Measurements from ENCODE around the gene PAOX.
"Not testable (repeated sequence)": the region's sequence is repeated elsewhere in the genome, so short reads cannot be mapped to it uniquely, and the experiment has no call there.

Gene PAOX

DNA sequence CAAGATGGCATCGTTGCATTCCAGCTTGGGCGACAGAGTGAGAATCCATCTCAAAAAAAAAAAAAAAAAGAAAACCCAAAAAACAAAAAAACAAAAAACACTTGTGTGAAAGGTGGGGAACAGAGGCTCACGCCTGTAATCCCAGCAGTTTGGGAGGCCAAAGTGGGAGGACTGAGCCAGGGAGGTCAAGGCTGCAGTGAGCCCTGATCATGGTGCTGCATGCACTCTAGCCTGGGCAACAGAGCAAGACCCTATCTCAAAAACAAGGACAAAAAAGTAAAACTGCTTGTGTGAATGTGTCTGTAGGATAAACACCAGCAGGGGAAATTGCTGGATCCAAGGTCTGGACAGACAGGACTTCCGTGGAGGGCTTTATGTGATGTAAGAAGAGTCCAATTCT is 4.5 kb downstream of the PAOX start:
- in situ Hi-C loops (cut with MboI; ENCODE audit: low sequenced_read_pairs) = no loop called here

DNA sequence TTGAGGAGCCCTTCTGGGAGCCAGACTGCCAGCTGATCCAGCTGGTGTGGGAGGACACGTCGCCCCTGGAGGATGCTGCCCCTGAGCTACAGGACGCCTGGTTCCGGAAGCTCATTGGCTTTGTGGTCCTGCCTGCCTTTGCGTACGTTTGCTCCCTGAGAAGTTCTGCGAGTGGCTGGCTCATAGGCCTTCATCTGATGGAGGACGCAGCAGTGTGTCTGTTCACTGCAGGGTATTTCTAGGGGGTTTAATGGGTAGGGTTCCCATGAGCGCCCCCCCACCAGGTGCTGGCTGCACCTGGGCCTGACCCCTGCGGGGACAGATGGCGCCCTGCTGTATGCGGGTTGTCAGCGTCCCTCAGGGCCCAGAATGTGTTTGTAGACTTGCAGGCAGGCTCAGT is 5.0 kb downstream of the PAOX start:
- in situ Hi-C loops (cut with MboI; ENCODE audit: low sequenced_read_pairs) = no loop called here

- in situ Hi-C loops (cut with MboI; ENCODE audit: low sequenced_read_pairs) = no loop called here
Observed at GRCh38 chr10:133385214-133385613, 6.2 kb downstream of the PAOX start.

GRCh38 chr10:133386951-133387350 is 7.9 kb downstream of the PAOX start:
- in situ Hi-C loops (cut with MboI; ENCODE audit: low sequenced_read_pairs) = not testable (repeated sequence)

DNA sequence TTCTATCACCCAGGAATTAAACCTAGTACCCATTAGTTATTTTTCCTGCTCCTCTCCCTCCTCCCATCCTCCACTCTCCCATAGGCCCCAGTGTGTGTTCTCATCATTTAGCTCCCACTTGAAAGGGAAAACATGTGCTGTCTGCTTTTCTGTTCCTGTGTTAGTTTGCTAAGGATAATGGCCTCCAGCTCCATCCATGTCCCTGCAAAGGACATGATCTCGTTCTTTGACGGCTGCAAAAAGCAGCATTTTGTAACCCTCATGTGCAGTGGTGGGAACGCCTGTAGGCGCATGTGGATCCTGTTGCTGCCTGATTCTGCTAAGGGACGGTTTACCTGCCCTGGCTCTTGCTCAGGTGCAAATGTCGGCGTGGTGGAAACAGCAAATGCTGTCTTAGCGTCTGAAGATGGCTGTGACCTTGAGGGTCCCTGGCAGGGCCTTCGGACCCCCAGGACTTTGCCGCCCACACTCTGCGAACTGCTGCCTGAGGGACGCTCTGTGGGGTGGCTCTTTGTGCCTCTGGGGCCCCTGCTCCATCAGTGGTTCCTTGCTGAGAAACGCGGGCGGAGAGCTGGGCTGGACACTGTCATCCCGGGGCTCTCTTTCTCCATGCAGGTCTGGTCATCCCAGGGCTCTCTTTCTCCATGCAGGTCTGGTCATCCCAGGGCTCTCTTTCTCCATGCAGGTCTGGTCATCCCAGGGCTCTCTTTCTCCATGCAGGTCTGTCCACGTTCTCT is 9.3 kb downstream of the PAOX start:
- in situ Hi-C loops (cut with MboI; ENCODE audit: low sequenced_read_pairs) = no loop called here

DNA sequence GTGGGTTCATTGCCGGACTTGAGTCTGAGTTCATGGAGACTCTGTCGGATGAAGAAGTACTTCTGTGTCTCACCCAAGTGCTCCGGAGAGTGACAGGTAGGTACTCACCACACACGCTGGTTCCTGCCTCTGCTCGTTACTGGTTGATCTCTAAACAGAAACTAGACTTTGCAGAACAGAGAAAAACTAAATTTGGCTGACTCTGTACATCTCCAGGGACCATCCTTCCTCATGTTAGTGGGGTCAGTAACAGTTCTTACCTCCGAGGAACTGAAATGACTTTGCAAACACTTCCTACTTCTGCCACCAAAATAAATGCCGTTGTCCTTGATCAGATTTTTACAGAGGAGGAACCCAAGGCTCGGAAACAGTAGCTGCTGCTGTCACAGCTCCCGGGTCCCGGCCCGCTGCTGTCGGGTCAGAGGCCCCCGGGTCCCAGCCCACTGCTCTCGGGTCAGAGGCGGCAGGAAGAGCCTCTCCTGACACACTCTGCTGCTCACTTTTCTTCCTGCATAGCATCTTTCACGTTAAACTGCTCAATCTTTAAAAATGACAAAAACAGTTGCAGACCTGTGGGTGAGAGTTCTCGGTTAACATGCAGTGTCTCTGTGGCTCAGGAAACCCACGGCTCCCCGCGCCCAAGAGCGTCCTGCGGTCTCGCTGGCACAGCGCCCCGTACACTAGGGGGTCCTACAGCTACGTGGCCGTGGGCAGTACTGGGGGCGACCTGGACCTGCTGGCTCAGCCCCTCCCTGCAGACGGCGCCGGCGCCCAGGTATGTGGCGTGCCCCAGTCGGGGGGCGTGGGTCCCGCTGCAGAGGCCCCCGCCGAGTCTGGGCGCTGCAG is 10.1 kb downstream of the PAOX start:
- in situ Hi-C loops (cut with MboI; ENCODE audit: low sequenced_read_pairs) = no loop called here

DNA sequence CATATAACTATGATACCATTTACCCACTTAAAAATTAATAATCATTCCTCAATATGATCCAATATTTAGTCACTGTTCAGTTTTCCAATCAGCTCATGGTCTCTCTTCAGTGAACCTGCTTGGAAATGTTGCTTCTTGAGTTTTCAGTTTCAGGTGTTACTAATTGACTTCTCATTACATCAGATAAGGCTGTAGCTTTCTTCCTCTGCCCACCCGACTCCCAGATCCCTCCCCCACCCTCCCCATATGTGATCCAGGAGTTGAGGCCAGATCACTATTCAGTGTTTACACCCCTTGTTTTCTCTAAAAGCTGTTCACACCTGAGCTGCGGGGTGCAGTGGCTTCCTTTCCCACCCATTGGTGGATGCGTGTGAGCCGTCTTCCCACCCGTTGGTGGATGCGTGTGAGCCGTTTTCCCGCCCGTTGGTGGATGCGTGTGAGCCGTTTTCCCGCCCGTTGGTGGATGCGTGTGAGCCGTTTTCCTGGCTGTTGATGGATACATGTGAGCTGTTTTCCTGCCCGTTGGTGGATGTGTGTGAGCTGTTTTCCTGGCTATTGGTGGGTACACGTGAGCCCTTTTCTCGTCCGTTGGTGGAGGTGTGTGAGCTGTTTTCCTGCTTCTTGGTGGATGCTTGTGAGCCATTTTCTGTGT is 11.7 kb downstream of the PAOX start:
- in situ Hi-C loops (cut with MboI; ENCODE audit: low sequenced_read_pairs) = no loop called here

- in situ Hi-C loops (cut with MboI; ENCODE audit: low sequenced_read_pairs) = no loop called here
Observed at GRCh38 chr10:133391249-133391635, 12.2 kb downstream of the PAOX start.

DNA sequence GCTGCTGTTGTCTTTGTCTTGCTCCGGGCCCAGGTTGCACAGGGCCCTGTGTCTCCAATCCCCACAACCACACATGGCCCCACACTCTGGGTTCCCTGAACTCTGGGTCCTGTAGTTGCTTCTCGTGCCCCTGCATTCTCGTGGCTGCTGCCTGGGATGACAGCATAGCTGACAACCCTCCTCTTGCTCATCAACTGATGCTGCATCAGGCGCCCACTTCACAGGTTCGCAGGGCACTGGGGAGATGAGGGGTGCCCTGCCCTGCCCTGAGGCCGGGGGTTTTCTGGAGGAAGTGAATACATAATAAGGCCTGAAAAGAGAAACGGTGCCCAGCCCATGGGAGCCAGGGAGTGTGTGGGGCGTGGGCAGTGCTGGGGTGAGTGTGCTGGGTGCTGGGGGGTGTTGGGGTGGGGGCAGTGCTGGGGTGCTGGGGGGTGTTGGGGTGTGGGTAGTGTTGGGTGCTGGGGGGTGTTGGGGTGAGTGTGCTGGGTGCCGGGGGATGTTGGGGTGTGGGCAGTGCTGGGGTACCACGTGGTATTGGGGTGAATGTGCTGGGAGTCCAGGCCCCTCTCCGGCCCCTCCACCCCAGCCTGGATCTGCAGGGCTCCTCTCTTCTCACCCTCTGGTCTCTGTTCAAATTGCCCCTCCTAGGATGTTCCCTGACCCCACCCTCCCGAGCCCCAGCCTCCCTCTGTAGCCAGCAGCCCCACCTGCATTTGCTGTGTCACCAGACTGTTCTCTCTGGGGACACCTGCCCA is 12.9 kb downstream of the PAOX start:
- in situ Hi-C loops (cut with MboI; ENCODE audit: low sequenced_read_pairs) = no loop called here

DNA sequence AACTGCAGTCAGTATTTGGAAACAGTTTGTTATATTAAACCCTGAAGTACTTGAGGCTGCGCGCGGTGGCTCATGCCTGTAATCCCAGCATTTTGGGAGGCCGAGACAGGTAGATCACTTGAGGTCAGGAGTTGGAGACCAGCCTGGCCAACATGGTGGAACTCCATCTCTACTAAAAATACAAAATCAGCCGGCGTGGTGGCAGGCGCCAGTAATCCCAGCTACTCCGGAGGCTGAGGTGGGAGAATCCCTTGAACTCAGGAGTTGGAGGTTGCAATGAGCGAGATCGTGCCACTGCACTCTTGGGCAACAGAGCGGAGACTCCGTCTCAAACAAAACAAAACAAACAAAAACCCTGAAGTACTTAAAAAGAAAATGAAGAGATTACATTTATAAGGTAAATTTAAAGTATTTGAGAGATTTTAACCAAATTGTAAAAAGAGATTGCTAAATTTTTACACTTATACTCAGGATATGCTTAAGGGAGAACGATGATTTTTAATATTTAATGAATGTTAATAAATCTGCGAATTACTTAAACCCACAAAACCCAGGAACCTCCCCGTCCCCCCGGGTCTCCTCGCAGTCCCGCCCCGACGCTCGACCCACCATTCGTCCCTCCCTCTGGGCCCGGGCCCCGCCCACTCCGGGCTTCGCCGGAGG is 14.5 kb downstream of the PAOX start:
- in situ Hi-C loops (cut with MboI; ENCODE audit: low sequenced_read_pairs) = no loop called here

DNA sequence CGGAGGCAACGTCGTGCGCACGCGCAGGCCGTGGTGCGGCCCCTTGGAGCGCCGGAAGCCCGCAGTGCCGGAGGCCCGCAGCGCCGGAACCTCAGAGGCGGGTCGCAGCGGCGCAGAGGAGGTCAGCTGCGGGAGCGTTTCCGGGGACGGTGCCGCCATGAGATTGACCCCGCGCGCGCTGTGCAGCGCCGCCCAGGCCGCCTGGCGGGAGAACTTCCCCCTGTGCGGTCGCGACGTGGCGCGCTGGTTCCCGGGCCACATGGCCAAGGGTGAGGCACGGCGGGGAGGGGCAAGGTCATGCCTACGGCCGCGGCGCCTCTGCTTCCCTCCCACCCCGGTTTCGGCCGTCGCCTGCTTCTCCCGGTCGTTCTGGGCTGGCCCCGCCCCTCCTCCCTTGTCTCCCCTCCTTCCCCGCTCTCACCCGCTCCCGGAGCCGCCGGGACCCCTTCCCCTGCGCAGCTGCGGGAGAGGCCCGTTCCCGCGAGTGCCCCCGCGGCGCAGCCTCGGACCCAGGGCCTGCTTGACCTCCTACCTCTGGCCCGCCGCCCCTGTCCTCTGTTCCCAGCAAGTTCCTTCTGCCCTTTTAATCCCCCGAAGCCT is 15.1 kb downstream of the PAOX start, which contains the start of gene MTG1:
Gene MTG1 (plus strand): TSS at position 94 of the 600 bp plus-strand sequence. CDS start 64 bp downstream, at position 158.
- in situ Hi-C loops (cut with MboI; ENCODE audit: low sequenced_read_pairs) = no loop called here

DNA sequence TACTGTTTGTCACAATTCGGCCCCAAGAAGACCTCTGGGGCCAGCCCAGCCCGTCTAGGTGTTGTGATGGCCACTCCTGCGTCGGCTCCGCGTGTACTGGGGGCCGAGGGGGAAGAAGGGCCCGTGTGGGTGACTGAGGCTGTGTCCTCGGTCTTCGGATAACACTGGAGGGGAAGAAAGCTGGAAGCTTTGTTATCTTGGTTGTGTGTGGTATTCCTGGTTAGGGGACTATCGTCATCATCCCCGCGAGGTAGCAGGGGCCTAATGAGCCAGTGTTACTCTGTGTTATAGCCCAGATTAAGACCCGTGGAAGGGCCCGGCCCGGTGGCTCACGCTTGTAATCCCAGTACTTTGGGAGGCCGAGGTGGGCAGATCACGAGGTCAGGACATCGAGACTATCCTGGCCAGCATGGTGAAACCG is 15.7 kb downstream of the PAOX start:
- in situ Hi-C loops (cut with MboI; ENCODE audit: low sequenced_read_pairs) = no loop called here

DNA sequence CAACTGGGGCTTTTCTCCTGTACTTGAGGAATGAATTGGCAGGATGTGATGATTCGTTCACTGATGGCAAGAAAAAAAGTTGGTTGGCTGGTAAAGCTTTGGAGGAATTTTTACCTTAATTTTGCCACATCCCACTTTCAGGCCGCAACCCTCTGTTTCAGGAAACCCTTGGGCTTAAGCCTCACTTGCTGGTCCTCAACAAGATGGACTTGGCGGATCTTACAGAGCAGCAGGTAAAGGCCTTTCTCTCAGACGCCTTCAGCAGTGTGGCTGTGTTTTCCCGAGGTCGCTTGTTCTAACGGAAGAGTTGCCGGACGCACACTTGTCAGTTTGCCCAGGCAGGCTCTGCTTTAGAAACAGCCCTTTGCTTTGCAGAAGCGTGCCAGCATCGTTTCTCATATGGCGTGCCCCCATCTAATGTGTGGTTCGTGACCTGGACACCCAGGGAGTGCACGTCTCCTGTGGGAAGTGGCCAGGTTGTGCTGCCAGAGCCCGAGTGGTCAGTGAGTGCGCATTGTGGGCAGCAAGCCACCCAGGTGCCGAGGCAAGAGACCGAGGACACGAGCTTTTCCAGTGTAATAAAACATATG is 17.1 kb downstream of the PAOX start:
- in situ Hi-C loops (cut with MboI; ENCODE audit: low sequenced_read_pairs) = no loop called here

GRCh38 chr10:133397938-133398337 is 18.9 kb downstream of the PAOX start:
- in situ Hi-C loops (cut with MboI; ENCODE audit: low sequenced_read_pairs) = no loop called here

GRCh38 chr10:133399123-133399601 is 20.1 kb downstream of the PAOX start:
- in situ Hi-C loops (cut with MboI; ENCODE audit: low sequenced_read_pairs) = no loop called here

DNA sequence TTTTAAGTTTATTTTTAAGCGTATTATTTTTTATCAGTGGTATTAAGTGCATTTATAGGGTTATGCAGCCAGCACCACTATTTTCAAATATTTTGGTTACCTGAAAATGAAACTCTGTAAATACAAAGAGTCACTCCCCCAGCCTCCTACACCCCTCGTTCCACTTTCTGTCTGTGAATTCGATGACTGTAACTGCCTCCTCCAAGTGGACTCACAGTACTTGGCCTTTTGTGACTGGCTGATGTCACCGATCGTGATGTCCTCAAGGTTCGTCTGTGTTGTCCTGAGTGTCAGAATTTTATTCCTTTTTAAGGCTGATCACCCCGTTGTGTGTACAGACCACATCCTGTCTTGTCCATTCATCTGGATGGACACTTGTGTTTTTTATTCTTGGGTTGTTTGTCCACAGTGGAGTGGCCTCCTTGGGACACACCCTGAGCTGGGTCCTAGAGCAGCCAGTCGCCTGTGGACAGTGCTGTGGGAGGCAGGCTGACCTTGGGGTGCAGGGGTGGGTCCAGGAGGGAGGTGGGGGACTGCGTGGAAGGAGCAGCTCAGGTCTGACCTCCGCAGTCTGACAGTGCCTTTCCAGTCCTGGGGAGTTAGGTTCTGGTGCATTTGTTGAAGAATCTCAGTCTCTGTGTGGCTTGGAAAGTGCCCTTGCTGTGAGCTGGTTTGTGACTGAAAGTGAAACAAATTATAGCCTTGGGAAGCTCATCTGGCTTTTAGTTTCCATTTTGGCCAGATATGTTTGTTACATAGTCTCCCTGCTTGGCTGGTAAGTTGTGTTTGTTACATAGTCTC is 21.8 kb downstream of the PAOX start:
- in situ Hi-C loops (cut with MboI; ENCODE audit: low sequenced_read_pairs) = no loop called here

DNA sequence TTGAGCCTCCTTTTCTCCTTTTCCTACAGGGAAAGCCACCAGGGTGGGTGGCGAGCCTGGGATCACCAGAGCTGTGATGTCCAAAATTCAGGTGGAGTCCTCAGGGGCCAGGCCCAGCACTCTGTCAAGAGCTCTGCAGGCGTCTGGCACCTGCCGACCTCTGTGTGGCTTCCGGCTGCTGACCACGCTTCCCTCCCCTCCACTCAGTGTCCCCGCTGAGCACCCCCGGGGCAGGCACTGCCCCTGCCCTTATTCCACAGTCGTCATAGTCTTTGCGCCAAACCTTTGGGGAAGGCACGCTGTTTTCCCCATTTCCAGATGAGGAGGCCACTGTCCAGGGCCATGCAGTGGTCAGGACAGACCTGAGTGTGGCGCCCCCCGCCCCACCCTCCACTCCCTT is 22.4 kb downstream of the PAOX start:
- in situ Hi-C loops (cut with MboI; ENCODE audit: low sequenced_read_pairs) = no loop called here

- in situ Hi-C loops (cut with MboI; ENCODE audit: low sequenced_read_pairs) = no loop called here
Observed at GRCh38 chr10:133401981-133402725, 23.1 kb downstream of the PAOX start.
